ENCODE data around the gene ACAP2. TPM values are rescaled to one million over a fixed set of nuclear protein-coding genes. Genes with fewer than 3 reads are reported as not detected.

The ACAP2 gene
- total and polyA plus RNA-seq, 2 experiments from 2014 or later: 27.0 to 47.4 TPM

- H3K79me2 ChIP-seq: peaks cover 33% of the 10 kb centered on the region
- peaks cover 13% of the 10 kb centered on the region for H3K4me1 ChIP-seq (ENCODE audit: insufficient read depth)
- no peaks in the 10 kb centered on the region for H3K27me3 ChIP-seq
- H4K20me1 ChIP-seq (ENCODE audit: insufficient read depth, poor library complexity, severe bottlenecking): no peaks in the 10 kb centered on the region
- peak; percentile 63 for DNase-seq (ENCODE audit: low spot score)
- no peaks in the 10 kb centered on the region for H3K9me3 ChIP-seq (ENCODE audit: low read depth)
- TF ChIP-seq EZH2 (IDR thresholded peaks at IDR 0.05; ENCODE audit: borderline replicate concordance) (no peak), CTCF (IDR thresholded peaks at IDR 0.05; ENCODE audit: poor library complexity) (no peak), EZH2phosphoT487 (IDR thresholded peaks at IDR 0.05; ENCODE audit: low read depth, severe bottlenecking, unreplicated experiment) (no peak)
- peak overlapping the region; percentile 87 for H3K27ac ChIP-seq
- no peaks in the 10 kb centered on the region for H3K36me3 ChIP-seq (replicated peaks; ENCODE audit: insufficient read depth, low read depth)
- peak overlapping the region; percentile 92 for H2AFZ ChIP-seq
- peak overlapping the region; percentile 100 for H3K4me2 ChIP-seq
- H3K9me2 ChIP-seq (replicated peaks; ENCODE audit: insufficient read depth): no peaks in the 10 kb centered on the region
- WGBS (ENCODE audit: low lambda C conversion rate, missing lambda C conversion rate): 2% methylated on average over 52 of the region's 52 CpGs
- peak overlapping the region; percentile 92 for H3K4me3 ChIP-seq
These were observed 172.6 kb downstream of the ACAP2 start for GRCh38 chr3:195270079-195270816.

GRCh38 chr3:195269375-195270078 is 173.3 kb downstream of the ACAP2 start:
- no peak for DNase-seq (ENCODE audit: low spot score)
- peak overlapping the region; percentile 87 for H3K27ac ChIP-seq
- TF ChIP-seq CTCF (IDR thresholded peaks at IDR 0.05; ENCODE audit: poor library complexity) (no peak), EZH2phosphoT487 (IDR thresholded peaks at IDR 0.05; ENCODE audit: low read depth, severe bottlenecking, unreplicated experiment) (no peak), EZH2 (IDR thresholded peaks at IDR 0.05; ENCODE audit: borderline replicate concordance) (no peak)

GRCh38 chr3:195268576-195269309 is 174.1 kb downstream of the ACAP2 start:
- 92% methylated on average over 11 of the region's 11 CpGs for WGBS (ENCODE audit: low lambda C conversion rate, missing lambda C conversion rate)
- Histone ChIP-seq H3K79me2 (peaks cover 37% of the 10 kb centered on the region), H3K36me3 (replicated peaks; ENCODE audit: insufficient read depth, low read depth) (no peaks in the 10 kb centered on the region), H3K4me3 (no peak overlapping the region), H3K27me3 (no peaks in the 10 kb centered on the region), H3K4me2 (peak overlapping the region; percentile 100), H3K9me2 (replicated peaks; ENCODE audit: insufficient read depth) (no peaks in the 10 kb centered on the region), H3K27ac (no peak overlapping the region), H3K4me1 (ENCODE audit: insufficient read depth) (peaks cover 13% of the 10 kb centered on the region), H2AFZ (no peak overlapping the region), H3K9me3 (ENCODE audit: low read depth) (no peaks in the 10 kb centered on the region), H4K20me1 (ENCODE audit: insufficient read depth, poor library complexity, severe bottlenecking) (no peaks in the 10 kb centered on the region)
- TF ChIP-seq EZH2phosphoT487 (IDR thresholded peaks at IDR 0.05; ENCODE audit: low read depth, severe bottlenecking, unreplicated experiment) (no peak), EZH2 (IDR thresholded peaks at IDR 0.05; ENCODE audit: borderline replicate concordance) (no peak), CTCF (IDR thresholded peaks at IDR 0.05; ENCODE audit: poor library complexity) (no peak)
- no peak for DNase-seq (ENCODE audit: low spot score)

More at GRCh38 chr3:195269375-195270078, 173.3 kb downstream of the ACAP2 start:
- Histone ChIP-seq H3K9me2 (replicated peaks; ENCODE audit: insufficient read depth) (no peaks in the 10 kb centered on the region), H3K27me3 (no peaks in the 10 kb centered on the region), H4K20me1 (ENCODE audit: insufficient read depth, poor library complexity, severe bottlenecking) (no peaks in the 10 kb centered on the region), H3K79me2 (peaks cover 33% of the 10 kb centered on the region), H3K4me3 (peak overlapping the region; percentile 92), H2AFZ (peak overlapping the region; percentile 92), H3K4me2 (peak overlapping the region; percentile 100), H3K36me3 (replicated peaks; ENCODE audit: insufficient read depth, low read depth) (no peaks in the 10 kb centered on the region), H3K4me1 (ENCODE audit: insufficient read depth) (peaks cover 13% of the 10 kb centered on the region), H3K9me3 (ENCODE audit: low read depth) (no peaks in the 10 kb centered on the region)
- 42% methylated on average over 5 of the region's 5 CpGs for WGBS (ENCODE audit: low lambda C conversion rate, missing lambda C conversion rate)

All from hepatocyte (in vitro differentiated cells).